IPS DF 6.9 (cell line): ENCODE data around the gene PER2.
"Not testable (repeated sequence)": the region's sequence is repeated elsewhere in the genome, so short reads cannot be mapped to it uniquely, and the experiment has no call there.

Experiments used
- DNase-seq: peaks from one replicate; pipeline ENCODE4 v3.0.0-alpha.2; 2013; ENCODE audit warnings: low read depth, low spot score
- H3K27ac ChIP-seq: one replicate; pipeline ENCODE4 v1.5.1; 2013; ENCODE audit warnings: low read length, control low read depth
- H3K27me3 ChIP-seq: 2 replicates; pipeline ENCODE4 v1.6.1; 2013; ENCODE audit warnings: mild to moderate bottlenecking, low read length; ENCODE audit not compliant: control insufficient read depth, insufficient read depth
- H3K36me3 ChIP-seq: 2 replicates; pipeline ENCODE4 v1.6.1; 2013; ENCODE audit warnings: low read length; ENCODE audit not compliant: control insufficient read depth, insufficient read depth
- H3K4me1 ChIP-seq: 2 replicates; pipeline ENCODE4 v1.6.1; 2013; ENCODE audit warnings: low read length; ENCODE audit not compliant: control insufficient read depth, insufficient read depth
- H3K4me3 ChIP-seq: 2 replicates; pipeline ENCODE4 v1.5.1; 2013; ENCODE audit warnings: mild to moderate bottlenecking, low read length
- H3K9me3 ChIP-seq: 2 replicates; pipeline ENCODE4 v1.6.1; 2013; ENCODE audit warnings: low read length, inconsistent platforms; ENCODE audit not compliant: control insufficient read depth, insufficient read depth
- WGBS: extraction: QIAGEN DNeasy Blood & Tissue Kit; methylation state at CpG from one replicate; pipeline ENCODE4 v1.1.7; 2013; ENCODE audit warnings: mixed read lengths, missing lambda C conversion rate; ENCODE audit not compliant: insufficient read length, insufficient coverage; 5-methylcytosine and 5-hydroxymethylcytosine counted together

PER2 gene

DNA sequence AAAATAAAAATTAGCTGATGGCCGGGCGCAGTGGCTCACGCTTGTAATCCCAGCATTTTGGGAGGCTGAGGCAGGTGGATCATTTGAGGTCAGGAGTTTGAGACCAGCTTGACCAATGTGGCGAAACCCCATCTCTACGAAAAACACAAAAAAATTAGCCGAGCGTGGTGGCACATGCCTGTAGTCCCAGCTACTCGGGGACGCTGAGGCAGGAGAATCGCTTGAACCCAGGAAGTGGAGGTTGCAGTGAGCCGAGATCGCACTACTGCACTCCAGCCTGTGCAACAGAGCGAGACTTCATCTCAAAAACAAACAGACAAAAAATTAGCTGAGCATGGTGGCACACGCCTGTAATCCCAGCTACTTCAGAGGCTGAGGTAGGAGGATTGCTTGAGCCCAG lies 22.3 kb upstream of the PER2 start:
- not testable (repeated sequence) for H3K4me1 ChIP-seq, H3K27me3 ChIP-seq, H3K27ac ChIP-seq, H3K4me3 ChIP-seq, DNase-seq, H3K9me3 ChIP-seq, H3K36me3 ChIP-seq
- no CpG with 5 or more reads among the region's 14 CpGs for WGBS

DNA sequence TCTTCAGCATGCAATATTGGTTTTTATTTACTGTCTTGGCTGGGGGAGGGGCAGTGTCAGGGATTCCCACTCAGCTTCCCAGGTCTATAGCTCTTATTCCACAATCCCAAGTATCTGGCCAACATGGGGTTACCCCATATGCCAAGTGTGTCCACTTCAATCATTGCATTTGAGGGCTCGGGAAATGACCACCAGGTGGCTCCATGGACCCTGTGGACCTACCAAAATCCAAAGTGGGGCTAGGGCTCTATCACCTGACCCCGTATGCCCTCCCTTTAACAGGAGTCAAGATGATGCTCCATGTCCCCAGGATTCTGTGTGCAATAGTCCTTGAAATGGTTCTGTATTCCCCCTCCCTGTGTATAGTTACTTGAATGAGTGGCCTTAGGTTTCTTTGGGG lies 19.8 kb upstream of the PER2 start:
- no CpG with 5 or more reads among the region's 2 CpGs for WGBS
- H3K27ac ChIP-seq = no peak overlapping the region
- H3K4me1 ChIP-seq = no peaks in the 10 kb centered on the region
- H3K27me3 ChIP-seq = no peaks in the 10 kb centered on the region
- no peak for DNase-seq
- H3K9me3 ChIP-seq = no peaks in the 10 kb centered on the region
- H3K36me3 ChIP-seq = no peaks in the 10 kb centered on the region
- H3K4me3 ChIP-seq = no peak overlapping the region

DNA sequence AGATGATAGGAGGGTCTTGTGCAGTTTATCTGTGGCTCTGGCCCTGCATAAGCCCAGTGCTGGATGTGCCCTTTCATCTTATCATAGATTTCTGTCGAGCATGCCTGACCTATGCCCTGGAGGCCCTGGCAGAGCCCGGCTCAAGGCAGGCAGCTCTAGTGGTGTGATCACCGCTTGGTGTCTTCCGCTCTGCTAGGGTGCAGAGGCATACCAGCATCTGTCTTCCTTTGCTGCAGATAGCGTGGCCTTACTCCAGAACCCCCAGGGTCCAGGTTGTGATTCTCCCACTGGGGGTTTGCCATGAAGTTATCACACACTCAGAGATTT lies 18.2 kb upstream of the PER2 start:
- WGBS = no CpG with 5 or more reads among the region's 5 CpGs
- Histone ChIP-seq H3K36me3 (no peaks in the 10 kb centered on the region), H3K4me1 (no peaks in the 10 kb centered on the region), H3K27ac (no peak overlapping the region), H3K4me3 (no peak overlapping the region), H3K9me3 (no peaks in the 10 kb centered on the region), H3K27me3 (no peaks in the 10 kb centered on the region)
- no peak for DNase-seq

DNA sequence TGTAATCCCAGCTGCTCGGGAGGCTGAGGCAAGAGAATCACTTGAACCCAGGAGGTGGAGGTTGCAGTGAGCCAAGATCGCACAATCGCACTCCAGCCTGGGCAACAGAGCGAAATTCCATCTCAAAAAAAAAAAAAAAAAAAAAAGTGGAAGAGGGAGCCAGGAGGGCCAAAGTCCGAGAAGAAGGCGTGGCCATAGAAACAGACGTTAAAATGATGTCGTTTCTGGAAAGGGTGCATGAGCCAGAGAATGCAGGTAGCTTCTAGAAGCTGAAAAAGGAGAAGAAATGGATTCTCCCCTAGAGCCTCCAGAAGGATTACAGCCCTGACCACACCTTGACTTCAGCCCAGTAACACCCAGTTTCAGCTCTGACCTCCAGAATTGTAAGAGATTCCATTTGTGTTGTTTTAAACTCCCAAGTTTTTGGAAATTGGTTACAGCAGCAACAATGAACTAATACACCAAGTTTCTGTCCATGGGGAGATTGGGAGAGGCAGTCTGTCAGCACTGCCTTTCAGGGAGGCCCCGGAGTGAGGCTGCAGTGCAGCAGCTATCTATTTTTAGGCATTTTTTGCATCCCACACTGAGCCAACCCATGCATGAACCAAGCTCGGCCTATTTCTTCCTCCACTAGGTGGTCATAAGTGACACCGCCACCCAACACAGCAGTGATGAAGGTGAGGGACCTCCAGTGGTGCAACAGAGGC lies 17.7 kb upstream of the PER2 start:
- H3K4me3 ChIP-seq = no peak overlapping the region
- WGBS = no CpG with 5 or more reads among the region's 11 CpGs
- no peaks in the 10 kb centered on the region for H3K4me1 ChIP-seq
- no peaks in the 10 kb centered on the region for H3K9me3 ChIP-seq
- no peaks in the 10 kb centered on the region for H3K36me3 ChIP-seq
- H3K27me3 ChIP-seq = no peaks in the 10 kb centered on the region
- no peak overlapping the region for H3K27ac ChIP-seq
- DNase-seq = no peak

DNA sequence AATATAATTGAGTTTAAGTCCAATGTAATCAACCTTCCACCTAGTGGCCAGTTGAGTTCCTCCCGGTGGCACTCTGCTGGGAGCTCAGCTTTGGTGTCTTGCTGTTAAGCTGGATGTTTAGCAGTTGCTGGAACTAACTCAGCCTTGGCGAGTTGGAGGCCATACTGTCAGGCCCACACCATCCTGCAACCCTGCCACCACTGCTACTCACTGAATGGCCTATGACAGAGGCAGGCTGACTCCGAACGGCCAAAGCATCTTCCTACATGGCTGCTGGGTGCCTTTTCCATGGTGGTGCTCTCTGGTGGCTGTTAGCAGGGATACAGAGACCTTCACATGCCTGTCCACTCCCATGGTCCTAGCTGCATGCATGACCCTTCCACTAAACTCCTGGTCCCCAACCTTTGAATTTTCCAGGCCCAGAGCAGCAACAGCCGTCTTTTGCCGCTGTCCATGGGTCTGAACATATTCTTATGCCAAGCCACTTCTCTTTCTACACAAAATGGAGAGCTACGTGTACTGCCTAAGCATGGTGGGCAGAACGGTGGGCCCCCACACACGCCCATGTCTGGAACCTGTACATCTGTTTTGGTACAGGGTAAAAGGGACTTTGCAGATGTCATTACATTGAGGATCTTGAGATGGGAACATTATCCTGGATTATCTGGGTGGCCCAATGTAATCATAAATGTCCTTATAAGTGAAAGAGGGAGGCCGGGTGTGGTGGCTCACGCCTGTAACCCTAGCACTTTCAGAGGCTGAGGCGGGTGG lies 16.9 kb upstream of the PER2 start:
- Histone ChIP-seq H3K36me3 (no peaks in the 10 kb centered on the region), H3K4me3 (no peak overlapping the region), H3K4me1 (no peaks in the 10 kb centered on the region), H3K9me3 (no peaks in the 10 kb centered on the region), H3K27me3 (no peaks in the 10 kb centered on the region), H3K27ac (no peak overlapping the region)
- no peak for DNase-seq
- WGBS = no CpG with 5 or more reads among the region's 12 CpGs

DNA sequence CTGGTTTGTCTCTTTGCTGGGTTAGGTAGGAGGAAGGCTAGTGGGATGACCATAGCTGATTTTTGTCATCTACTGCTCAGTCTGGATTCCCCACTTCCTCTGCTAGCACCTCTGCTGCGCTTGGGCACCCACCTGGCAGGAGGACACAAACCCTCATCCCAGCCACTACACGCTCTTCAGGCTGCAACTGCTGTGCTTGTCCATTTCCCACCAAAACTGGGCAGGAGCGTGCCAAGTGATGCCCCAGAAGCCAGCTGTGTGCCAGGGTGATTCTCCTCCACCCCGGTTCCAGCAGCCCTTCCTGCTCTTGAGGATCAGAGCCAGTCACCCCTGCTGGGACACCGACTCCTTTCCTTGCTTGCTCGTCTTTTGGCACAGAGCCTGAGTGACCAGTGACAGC lies 15.7 kb upstream of the PER2 start:
- no peak for DNase-seq
- Histone ChIP-seq H3K4me1 (no peaks in the 10 kb centered on the region), H3K27ac (no peak overlapping the region), H3K27me3 (no peaks in the 10 kb centered on the region), H3K9me3 (no peaks in the 10 kb centered on the region), H3K36me3 (no peaks in the 10 kb centered on the region), H3K4me3 (no peak overlapping the region)
- WGBS = no CpG with 5 or more reads among the region's 6 CpGs

DNA sequence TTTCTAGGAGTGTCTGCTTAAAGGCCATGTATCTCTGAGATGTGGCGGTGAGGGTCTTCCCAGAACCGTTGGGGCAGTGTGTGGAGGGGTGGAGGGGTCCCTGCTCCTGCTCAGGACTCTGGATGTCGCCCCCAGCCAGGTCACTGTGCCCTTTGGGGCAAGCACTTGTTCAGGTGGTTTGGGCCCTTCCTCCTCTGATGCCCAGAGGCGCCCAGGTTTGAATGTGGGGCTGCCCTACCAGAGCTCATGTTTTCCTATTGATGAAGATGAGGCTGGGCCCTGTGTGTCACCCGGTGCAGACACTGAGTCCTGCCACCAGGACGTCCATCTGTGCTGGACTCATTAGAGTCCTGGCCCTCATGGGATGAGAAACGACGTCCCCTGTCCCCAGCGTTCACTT lies 14.3 kb upstream of the PER2 start:
- Histone ChIP-seq H3K4me3 (no peak overlapping the region), H3K27ac (no peak overlapping the region), H3K4me1 (0 out of 2 replicates have a peak, but pooled peaks cover under 1% of the 10 kb centered on the region), H3K9me3 (no peaks in the 10 kb centered on the region), H3K36me3 (no peaks in the 10 kb centered on the region), H3K27me3 (no peaks in the 10 kb centered on the region; the same call in 1 of the 2 replicates)
- no peak for DNase-seq
- no CpG with 5 or more reads among the region's 9 CpGs for WGBS

DNA sequence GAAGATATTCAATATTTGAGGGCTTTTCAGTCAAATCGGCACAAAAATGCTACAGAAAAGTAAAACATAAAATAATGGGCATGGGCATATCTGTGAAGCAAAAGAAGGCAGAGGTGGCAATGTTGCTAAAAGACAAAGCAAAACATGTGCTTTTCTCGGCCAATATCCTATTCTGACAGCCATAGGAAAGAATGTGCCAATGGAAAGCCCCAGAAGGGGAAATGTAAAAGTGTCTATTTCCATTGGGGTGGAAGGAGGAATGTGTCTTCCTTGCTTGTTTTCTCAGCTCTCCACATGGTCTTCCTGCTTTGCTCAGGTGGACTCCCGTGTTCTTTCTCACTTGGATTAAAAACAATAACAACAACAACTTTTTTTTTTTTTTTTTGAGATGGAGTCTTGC lies 13.7 kb upstream of the PER2 start:
- no CpG with 5 or more reads among the region's 3 CpGs for WGBS
- H3K27me3 ChIP-seq = no peaks in the 10 kb centered on the region; the same call in 1 of the 2 replicates
- H3K27ac ChIP-seq = no peak overlapping the region
- 0 out of 2 replicates have a peak, but pooled peaks cover 1% of the 10 kb centered on the region for H3K4me1 ChIP-seq
- no peak overlapping the region for H3K4me3 ChIP-seq
- H3K36me3 ChIP-seq = no peaks in the 10 kb centered on the region
- DNase-seq = no peak
- no peaks in the 10 kb centered on the region for H3K9me3 ChIP-seq

DNA sequence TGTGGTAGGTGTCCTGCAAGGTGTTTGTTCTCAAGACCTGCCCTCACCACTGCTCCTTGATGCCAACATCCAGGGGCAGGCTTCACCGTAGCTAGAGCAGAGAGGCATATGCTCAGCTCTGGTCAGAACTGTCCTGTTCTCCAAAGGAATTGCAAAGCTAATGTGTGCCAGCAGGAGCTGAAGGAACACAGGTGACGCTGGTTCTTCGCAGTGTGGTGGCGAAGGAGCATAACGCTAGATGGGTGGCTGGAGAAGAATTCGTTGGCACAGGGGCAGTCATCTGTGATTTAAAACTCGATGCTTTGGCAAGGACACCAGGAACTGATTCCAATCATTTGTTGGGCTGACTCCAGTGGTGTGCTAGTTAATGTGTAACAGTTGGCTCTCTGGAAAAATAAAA lies 11.4 kb upstream of the PER2 start:
- whole genome bisulfite sequencing = no CpG with 5 or more reads among the region's 7 CpGs
- 0 out of 2 replicates have a peak, but pooled peaks cover 1% of the 10 kb centered on the region for H3K4me1 ChIP-seq
- H3K9me3 ChIP-seq = no peaks in the 10 kb centered on the region
- no peak overlapping the region for H3K4me3 ChIP-seq
- H3K36me3 ChIP-seq = no peaks in the 10 kb centered on the region
- no peak overlapping the region for H3K27ac ChIP-seq
- no peak for DNase-seq
- no peaks in the 10 kb centered on the region; the same call in 1 of the 2 replicates for H3K27me3 ChIP-seq

DNA sequence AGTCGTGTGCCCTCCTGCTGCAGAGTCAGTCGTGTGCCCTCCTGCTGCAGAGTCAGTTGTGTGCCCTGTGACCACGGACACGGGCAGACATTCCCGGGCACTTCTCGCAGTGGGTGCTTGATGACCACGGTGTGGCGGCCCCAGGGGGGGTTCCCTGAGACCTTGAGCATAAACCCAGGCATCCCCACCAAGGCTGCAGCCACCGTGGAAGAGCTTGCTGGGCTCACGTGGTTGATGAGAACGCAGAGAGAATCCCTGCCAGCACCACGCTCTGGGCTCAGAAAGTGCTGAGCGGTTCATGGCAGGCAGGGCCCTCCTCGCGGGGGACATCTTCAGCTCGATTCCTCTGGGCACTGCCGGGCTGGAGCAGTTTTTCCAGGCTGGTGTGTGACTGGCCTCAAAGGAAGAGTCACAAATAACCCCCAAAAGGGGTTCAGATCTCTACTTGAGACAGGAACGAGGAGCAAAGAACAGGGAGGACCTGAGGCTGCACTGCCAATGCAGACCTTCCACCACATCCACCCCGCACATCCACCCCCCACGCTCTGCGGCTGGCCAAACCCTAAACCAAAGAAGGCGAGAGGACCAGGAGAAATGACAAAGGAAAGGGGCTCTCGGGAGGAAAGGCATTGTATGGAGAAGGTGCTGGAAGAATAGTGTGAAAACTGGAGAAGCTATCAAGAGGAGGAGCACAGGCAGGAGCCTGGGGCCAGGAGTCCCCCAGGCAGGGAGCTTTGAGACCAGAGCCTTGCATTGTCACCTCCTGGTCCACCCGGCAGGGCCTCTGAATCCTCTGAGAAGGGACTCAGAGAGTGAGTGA lies 8.4 kb upstream of the PER2 start:
- DNase-seq = no peak
- H3K36me3 ChIP-seq = no peaks in the 10 kb centered on the region
- H3K4me3 ChIP-seq = no peak overlapping the region
- no peaks in the 10 kb centered on the region for H3K9me3 ChIP-seq
- H3K27me3 ChIP-seq = no peaks in the 10 kb centered on the region; the same call in 1 of the 2 replicates
- WGBS = no CpG with 5 or more reads among the region's 24 CpGs
- no peak overlapping the region for H3K27ac ChIP-seq
- H3K4me1 ChIP-seq = 0 out of 2 replicates have a peak, but pooled peaks cover 1% of the 10 kb centered on the region
